ENCODE measurements around the gene RTN4RL1. TPM values are rescaled to one million over a fixed set of nuclear protein-coding genes. Genes with fewer than 3 reads are reported as not detected.

The RTN4RL1 gene
- total RNA-seq, 1 donor from 2014 or later: 0.77 TPM

- Histone ChIP-seq H3K36me3 (ENCODE audit: insufficient read depth, low read length) (peaks cover 17% of the 10 kb centered on the region), H3K9me3 (ENCODE audit: insufficient read depth, low read depth, low read length) (no peaks in the 10 kb centered on the region)
These were observed 126.3 kb downstream of the RTN4RL1 start for GRCh38 chr17:1898872-1899271.

GRCh38 chr17:1898332-1898731, 126.8 kb downstream of the RTN4RL1 start:
- Histone ChIP-seq H3K27ac (ENCODE audit: low read depth, low read length) (no peak overlapping the region), H2AFZ (ENCODE audit: low read depth, low read length) (no peak overlapping the region), H3K9me3 (ENCODE audit: insufficient read depth, low read depth, low read length) (no peaks in the 10 kb centered on the region), H3K27me3 (ENCODE audit: insufficient read depth, low read length) (no peaks in the 10 kb centered on the region), H3K9ac (ENCODE audit: low read length) (no peak overlapping the region), H3K4me3 (ENCODE audit: insufficient read depth, low read depth, low read length) (no peak overlapping the region), H3K4me1 (ENCODE audit: insufficient read depth, low read length) (no peaks in the 10 kb centered on the region), H3K79me2 (ENCODE audit: insufficient read depth, low read length) (no peaks in the 10 kb centered on the region), H3K4me2 (ENCODE audit: low read length) (no peak overlapping the region), H4K20me1 (ENCODE audit: insufficient read depth, low read length) (peaks cover 14% of the 10 kb centered on the region), H3K36me3 (ENCODE audit: insufficient read depth, low read length) (peaks cover 17% of the 10 kb centered on the region)
- no peak overlapping the region for H3K4me3 Mint-ChIP-seq (ENCODE audit: unreplicated experiment)
- peaks cover 3% of the 10 kb centered on the region for H3K27me3 Mint-ChIP-seq (ENCODE audit: low read depth, unreplicated experiment)
- FAIRE-seq (no peak), DNase-seq (ENCODE audit: low read depth) (no peak)
- peaks cover 26% of the 10 kb centered on the region for H3K36me3 Mint-ChIP-seq (ENCODE audit: low read depth, unreplicated experiment)
- no peaks in the 10 kb centered on the region for H3K4me1 Mint-ChIP-seq (ENCODE audit: low read depth, unreplicated experiment)
- no peaks in the 10 kb centered on the region for H3K9me3 Mint-ChIP-seq (ENCODE audit: unreplicated experiment)
- no peak for TF ChIP-seq EZH2 (IDR thresholded peaks at IDR 0.05; ENCODE audit: insufficient read depth, low read length)
- no peak for TF ChIP-seq CTCF (IDR thresholded peaks at IDR 0.05; ENCODE audit: insufficient read depth, low read depth, low read length)
- no peak overlapping the region for H3K27ac Mint-ChIP-seq (ENCODE audit: unreplicated experiment)

More at GRCh38 chr17:1898872-1899271, 126.3 kb downstream of the RTN4RL1 start:
- no peaks in the 10 kb centered on the region for H3K9me3 Mint-ChIP-seq (ENCODE audit: unreplicated experiment)
- no peak overlapping the region for H3K4me2 ChIP-seq (ENCODE audit: low read length)
- no peak overlapping the region for H2AFZ ChIP-seq (ENCODE audit: low read depth, low read length)
- H3K27ac Mint-ChIP-seq (ENCODE audit: unreplicated experiment): no peak overlapping the region
- H3K27me3 Mint-ChIP-seq (ENCODE audit: low read depth, unreplicated experiment): peaks cover 3% of the 10 kb centered on the region
- no peak for DNase-seq (ENCODE audit: low read depth)
- peaks cover 14% of the 10 kb centered on the region for H4K20me1 ChIP-seq (ENCODE audit: insufficient read depth, low read length)
- H3K27me3 ChIP-seq (ENCODE audit: insufficient read depth, low read length): peaks cover under 1% of the 10 kb centered on the region
- H3K36me3 Mint-ChIP-seq (ENCODE audit: low read depth, unreplicated experiment): peaks cover 26% of the 10 kb centered on the region
- H3K4me3 Mint-ChIP-seq (ENCODE audit: unreplicated experiment): no peak overlapping the region
- no peak for FAIRE-seq
- no peaks in the 10 kb centered on the region for H3K79me2 ChIP-seq (ENCODE audit: insufficient read depth, low read length)
- no peaks in the 10 kb centered on the region for H3K4me1 ChIP-seq (ENCODE audit: insufficient read depth, low read length)
- no peak overlapping the region for H3K4me3 ChIP-seq (ENCODE audit: insufficient read depth, low read depth, low read length)
- TF ChIP-seq CTCF (IDR thresholded peaks at IDR 0.05; ENCODE audit: insufficient read depth, low read depth, low read length) (no peak), EZH2 (IDR thresholded peaks at IDR 0.05; ENCODE audit: insufficient read depth, low read length) (no peak)
- no peak overlapping the region for H3K27ac ChIP-seq (ENCODE audit: low read depth, low read length)
- H3K9ac ChIP-seq (ENCODE audit: low read length): no peak overlapping the region
- no peaks in the 10 kb centered on the region for H3K4me1 Mint-ChIP-seq (ENCODE audit: low read depth, unreplicated experiment)

GRCh38 chr17:1897105-1897656, 128.0 kb downstream of the RTN4RL1 start:
- Histone ChIP-seq H3K27ac (ENCODE audit: low read depth, low read length) (no peak overlapping the region), H3K4me3 (ENCODE audit: insufficient read depth, low read depth, low read length) (no peak overlapping the region), H4K20me1 (ENCODE audit: insufficient read depth, low read length) (peaks cover 14% of the 10 kb centered on the region), H3K4me1 (ENCODE audit: insufficient read depth, low read length) (no peaks in the 10 kb centered on the region), H3K27me3 (ENCODE audit: insufficient read depth, low read length) (no peaks in the 10 kb centered on the region), H3K9me3 (ENCODE audit: insufficient read depth, low read depth, low read length) (no peaks in the 10 kb centered on the region), H3K4me2 (ENCODE audit: low read length) (no peak overlapping the region), H3K79me2 (ENCODE audit: insufficient read depth, low read length) (no peaks in the 10 kb centered on the region), H2AFZ (ENCODE audit: low read depth, low read length) (no peak overlapping the region), H3K9ac (ENCODE audit: low read length) (no peak overlapping the region), H3K36me3 (ENCODE audit: insufficient read depth, low read length) (peaks cover 22% of the 10 kb centered on the region)
- Mint-ChIP-seq H3K4me1 (ENCODE audit: low read depth, unreplicated experiment) (no peaks in the 10 kb centered on the region), H3K36me3 (ENCODE audit: low read depth, unreplicated experiment) (peaks cover 26% of the 10 kb centered on the region), H3K9me3 (ENCODE audit: unreplicated experiment) (no peaks in the 10 kb centered on the region), H3K4me3 (ENCODE audit: unreplicated experiment) (no peak overlapping the region), H3K27me3 (ENCODE audit: low read depth, unreplicated experiment) (no peaks in the 10 kb centered on the region), H3K27ac (ENCODE audit: unreplicated experiment) (no peak overlapping the region)
- no peak for DNase-seq (ENCODE audit: low read depth)
- no peak for FAIRE-seq
- TF ChIP-seq CTCF (IDR thresholded peaks at IDR 0.05; ENCODE audit: insufficient read depth, low read depth, low read length): no peak
- TF ChIP-seq EZH2 (IDR thresholded peaks at IDR 0.05; ENCODE audit: insufficient read depth, low read length): no peak

Data from astrocyte (in vitro differentiated cells and primary cell).